ENCODE data around the gene ZMYND10. TPM values are rescaled to one million over a fixed set of nuclear protein-coding genes. Genes with fewer than 3 reads are reported as not detected.

Gene ZMYND10
- total and polyA plus RNA-seq, 8 donors: 0.35 to 8.3 (median 1.3) TPM

GRCh38 chr3:50302095-50303012, 43.2 kb downstream of the ZMYND10 start:
- H3K9me3 ChIP-seq: no peaks in the 10 kb centered on the region
- peak overlapping the region in 2 of 4 donors; percentile 18 to 26 for H3K4me3 ChIP-seq
- TF ChIP-seq, protein P1, sequence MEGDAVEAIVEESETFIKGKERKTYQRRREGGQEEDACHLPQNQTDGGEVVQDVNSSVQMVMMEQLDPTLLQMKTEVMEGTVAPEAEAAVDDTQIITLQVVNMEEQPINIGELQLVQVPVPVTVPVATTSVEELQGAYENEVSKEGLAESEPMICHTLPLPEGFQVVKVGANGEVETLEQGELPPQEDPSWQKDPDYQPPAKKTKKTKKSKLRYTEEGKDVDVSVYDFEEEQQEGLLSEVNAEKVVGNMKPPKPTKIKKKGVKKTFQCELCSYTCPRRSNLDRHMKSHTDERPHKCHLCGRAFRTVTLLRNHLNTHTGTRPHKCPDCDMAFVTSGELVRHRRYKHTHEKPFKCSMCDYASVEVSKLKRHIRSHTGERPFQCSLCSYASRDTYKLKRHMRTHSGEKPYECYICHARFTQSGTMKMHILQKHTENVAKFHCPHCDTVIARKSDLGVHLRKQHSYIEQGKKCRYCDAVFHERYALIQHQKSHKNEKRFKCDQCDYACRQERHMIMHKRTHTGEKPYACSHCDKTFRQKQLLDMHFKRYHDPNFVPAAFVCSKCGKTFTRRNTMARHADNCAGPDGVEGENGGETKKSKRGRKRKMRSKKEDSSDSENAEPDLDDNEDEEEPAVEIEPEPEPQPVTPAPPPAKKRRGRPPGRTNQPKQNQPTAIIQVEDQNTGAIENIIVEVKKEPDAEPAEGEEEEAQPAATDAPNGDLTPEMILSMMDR (IDR thresholded peaks at IDR 0.05): no peak
- 81 to 84% methylated on average over 32 of the region's 32 CpGs for WGBS, 2 donors
- H3K36me3 ChIP-seq: no peaks in the 10 kb centered on the region
- FAIRE-seq: no peak
- intact Hi-C loops (cut with DNase I): no loop called here
- H3K4me1 ChIP-seq: peaks cover 11 to 14% (median 11%) of the 10 kb centered on the region in 3 donors
- no peaks in the 10 kb centered on the region for H3K27me3 ChIP-seq
- ATAC-seq: no peak
- H3K27ac ChIP-seq: peak overlapping the region; percentile 58 to 78 (median 70)
- peak in 1 of 6 donors; percentile 30 for DNase-seq

GRCh38 chr3:50300681-50301254, 44.8 kb downstream of the ZMYND10 start:
- no peak for DNase-seq

DNA sequence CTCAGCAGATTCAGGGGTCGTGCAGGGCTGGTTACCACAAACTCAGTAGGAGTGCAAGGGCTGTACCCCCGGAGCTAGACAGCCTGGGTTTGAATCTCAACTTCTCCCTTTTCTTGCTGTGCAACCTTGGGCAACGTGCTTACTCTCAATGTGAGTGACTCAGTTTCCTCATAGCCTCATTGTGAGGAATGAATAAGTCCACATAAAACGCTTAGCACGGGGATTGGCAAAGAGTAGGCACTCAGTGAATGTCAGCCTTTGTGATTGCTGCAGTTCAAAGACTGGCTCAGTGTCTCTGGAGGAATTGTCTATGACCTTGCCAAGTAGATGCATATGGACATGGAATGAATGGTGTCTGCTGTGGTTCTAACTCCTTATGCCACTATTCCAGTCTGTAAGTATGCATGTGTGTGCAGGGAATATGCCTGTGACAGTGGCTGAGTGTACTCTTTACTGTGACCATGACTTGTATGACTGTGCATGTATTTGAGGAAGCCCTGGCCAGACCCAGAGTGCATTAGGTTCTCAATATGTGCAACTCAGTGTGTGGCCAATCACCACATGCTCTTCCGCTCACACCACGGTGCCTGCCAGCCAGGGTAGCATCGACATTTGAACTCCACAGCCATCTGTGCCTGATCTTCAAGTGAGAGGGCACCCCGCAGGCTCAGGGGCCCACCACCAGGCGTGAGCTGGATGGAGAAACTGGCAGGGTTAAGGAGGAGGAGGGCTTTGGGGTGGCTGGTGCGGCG, 45.4 kb downstream of the ZMYND10 start:
- H3K4me1 ChIP-seq: peaks cover 11 to 14% (median 11%) of the 10 kb centered on the region in 3 donors
- DNase-seq: peak in 3 of 6 donors; percentile 42 to 76 (median 53)
- peak overlapping the region; percentile 61 to 83 (median 79) for H3K27ac ChIP-seq

More at GRCh38 chr3:50300681-50301254, 44.8 kb downstream of the ZMYND10 start:
- H3K4me3 ChIP-seq: peak overlapping the region in 1 of 4 donors; percentile 67
- H3K4me1 ChIP-seq: peaks cover 11 to 14% (median 11%) of the 10 kb centered on the region in 3 donors
- TF ChIP-seq, protein P1 (IDR thresholded peaks at IDR 0.05): no peak
- H3K36me3 ChIP-seq: no peaks in the 10 kb centered on the region
- H3K27me3 ChIP-seq: no peaks in the 10 kb centered on the region
- ATAC-seq: no peak
- intact Hi-C loops (cut with DNase I): no loop called here
- no peak for FAIRE-seq
- no peaks in the 10 kb centered on the region for H3K9me3 ChIP-seq
- 88 to 89% methylated on average over 6 of the region's 6 CpGs for WGBS, 2 donors
- H3K27ac ChIP-seq: peak overlapping the region in 1 of 4 donors; percentile 80

DNA sequence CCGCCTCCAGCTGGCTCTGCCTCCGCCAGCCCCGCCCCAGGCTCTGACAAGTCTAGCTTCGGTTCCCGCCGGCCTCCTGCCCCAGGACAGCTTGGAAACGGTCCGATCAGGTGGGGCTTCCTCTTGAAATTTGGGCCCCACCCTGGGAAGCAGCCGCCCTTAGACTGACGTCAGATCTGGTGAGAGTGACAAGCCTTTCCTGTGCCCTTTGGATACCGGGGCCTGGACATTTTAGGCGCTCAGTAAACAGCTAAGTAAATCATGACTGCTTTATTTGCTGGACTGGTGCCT, 45.9 kb downstream of the ZMYND10 start:
- intact Hi-C loops (cut with DNase I): no loop called here
- ATAC-seq (no peak), DNase-seq (no peak), FAIRE-seq (no peak)
- H3K4me3 ChIP-seq: peak overlapping the region in 3 of 4 donors; percentile 12 to 67 (median 32)
- TF ChIP-seq, protein P1 (IDR thresholded peaks at IDR 0.05): no peak
- H3K36me3 ChIP-seq: no peaks in the 10 kb centered on the region
- peaks cover 11 to 14% (median 11%) of the 10 kb centered on the region in 3 donors for H3K4me1 ChIP-seq
- H3K27ac ChIP-seq: peak overlapping the region; percentile 61 to 83 (median 79)
- no peaks in the 10 kb centered on the region for H3K27me3 ChIP-seq
- 1 to 3% methylated on average over 12 of the region's 12 CpGs for WGBS, 2 donors
- H3K9me3 ChIP-seq: no peaks in the 10 kb centered on the region

More for the DNA sequence above, 45.4 kb downstream of the ZMYND10 start:
- TF ChIP-seq, protein P1 (IDR thresholded peaks at IDR 0.05): no peak
- FAIRE-seq: no peak
- WGBS, 2 donors: 51 to 52% methylated on average over 12 of the region's 12 CpGs
- intact Hi-C loops (cut with DNase I): no loop called here
- peak overlapping the region in 3 of 4 donors; percentile 12 to 67 (median 32) for H3K4me3 ChIP-seq
- ATAC-seq: peak in 2 of 4 donors; percentile 10 to 11
- no peaks in the 10 kb centered on the region for H3K27me3 ChIP-seq
- H3K9me3 ChIP-seq: no peaks in the 10 kb centered on the region
- no peaks in the 10 kb centered on the region for H3K36me3 ChIP-seq

All from pancreas (tissue), 10 donors.